M059J (cell line): Measurements from ENCODE around the gene HMGN5. TPM values are rescaled to one million over a fixed set of nuclear protein-coding genes. Genes with fewer than 3 reads are reported as not detected.

Source experiments
- DNase-seq: peaks from one replicate; pipeline ENCODE4 v3.0.0-alpha.2; 2012; ENCODE audit warnings: low read depth
- total RNA-seq: library from RNA; depleted of rRNA; stranded (reverse); fragments of >200 nt; shearing (Covaris generic); gene quantifications from 2 replicates; pipeline ENCODE4 v1.2.3, GENCODE V29; 2014; rRNA removed

Gene HMGN5, protein sequence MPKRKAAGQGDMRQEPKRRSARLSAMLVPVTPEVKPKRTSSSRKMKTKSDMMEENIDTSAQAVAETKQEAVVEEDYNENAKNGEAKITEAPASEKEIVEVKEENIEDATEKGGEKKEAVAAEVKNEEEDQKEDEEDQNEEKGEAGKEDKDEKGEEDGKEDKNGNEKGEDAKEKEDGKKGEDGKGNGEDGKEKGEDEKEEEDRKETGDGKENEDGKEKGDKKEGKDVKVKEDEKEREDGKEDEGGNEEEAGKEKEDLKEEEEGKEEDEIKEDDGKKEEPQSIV
- 3.1 and 3.7 TPM in 2 replicates for total RNA-seq

DNA sequence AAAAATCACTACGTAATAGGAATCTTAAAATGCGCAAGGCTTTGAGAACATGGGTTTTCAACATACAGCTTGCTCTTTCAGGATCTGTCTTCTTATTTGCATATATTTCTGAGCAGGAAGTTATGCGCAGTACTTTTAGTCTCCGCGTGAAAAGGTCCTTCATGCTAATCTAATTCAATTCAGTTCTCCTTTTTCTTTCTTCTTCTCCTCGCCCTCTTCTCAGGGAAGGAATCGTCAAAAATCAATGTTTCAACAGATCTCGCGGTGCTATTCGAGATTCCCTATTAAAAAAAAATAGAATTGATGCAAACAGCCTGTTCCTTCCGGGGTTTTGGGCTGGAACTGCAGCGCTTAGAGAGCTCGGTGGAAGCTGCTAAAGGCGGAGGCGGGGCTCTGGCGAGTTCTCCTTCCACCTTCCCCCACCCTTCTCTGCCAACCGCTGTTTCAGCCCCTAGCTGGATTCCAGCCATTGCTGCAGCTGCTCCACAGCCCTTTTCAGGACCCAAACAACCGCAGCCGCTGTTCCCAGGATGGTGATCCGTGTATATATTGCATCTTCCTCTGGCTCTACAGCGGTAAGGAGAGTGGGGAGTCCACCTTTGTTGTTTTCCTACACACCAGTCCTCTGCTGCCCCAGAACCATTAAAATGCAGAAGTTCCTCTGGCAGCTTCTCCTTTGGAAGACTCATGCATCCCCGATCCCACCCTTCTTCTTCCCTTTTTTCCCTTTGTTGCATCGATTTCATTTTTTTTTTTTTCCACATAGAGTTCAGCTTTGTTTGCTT, at the start of gene HMGN5, which contains the start of gene SH3BGRL:
HMGN5 (minus strand) TSS at position 243 of the 785 bp plus-strand sequence. CDS start 80,364 bp downstream, outside the sequence.
SH3BGRL (plus strand) TSS at position 432 of the 785 bp plus-strand sequence; CDS start at position 531, 99 bp downstream.
- DNase-seq = peak; percentile 91

DNA sequence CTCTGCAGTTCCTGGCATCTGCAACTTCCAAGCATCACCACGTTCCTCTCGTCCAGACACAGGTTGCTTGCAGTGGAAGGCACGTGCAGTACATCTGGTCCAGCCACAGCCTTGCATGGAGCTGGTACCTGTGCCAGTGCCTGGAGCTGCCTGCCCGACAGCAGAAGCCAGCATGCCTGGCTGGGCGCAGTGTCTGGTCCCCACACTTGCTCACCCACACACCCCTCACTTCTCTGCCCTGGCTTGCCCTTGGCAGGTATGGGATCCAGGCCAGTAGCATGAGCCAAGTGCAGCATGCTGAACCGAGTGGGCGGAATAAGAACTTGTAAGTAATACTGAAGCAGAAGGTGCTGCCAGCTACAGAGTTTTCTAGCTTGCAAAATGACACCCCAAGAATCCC, 40.0 kb upstream of the HMGN5 start:
- no peak for DNase-seq

DNA sequence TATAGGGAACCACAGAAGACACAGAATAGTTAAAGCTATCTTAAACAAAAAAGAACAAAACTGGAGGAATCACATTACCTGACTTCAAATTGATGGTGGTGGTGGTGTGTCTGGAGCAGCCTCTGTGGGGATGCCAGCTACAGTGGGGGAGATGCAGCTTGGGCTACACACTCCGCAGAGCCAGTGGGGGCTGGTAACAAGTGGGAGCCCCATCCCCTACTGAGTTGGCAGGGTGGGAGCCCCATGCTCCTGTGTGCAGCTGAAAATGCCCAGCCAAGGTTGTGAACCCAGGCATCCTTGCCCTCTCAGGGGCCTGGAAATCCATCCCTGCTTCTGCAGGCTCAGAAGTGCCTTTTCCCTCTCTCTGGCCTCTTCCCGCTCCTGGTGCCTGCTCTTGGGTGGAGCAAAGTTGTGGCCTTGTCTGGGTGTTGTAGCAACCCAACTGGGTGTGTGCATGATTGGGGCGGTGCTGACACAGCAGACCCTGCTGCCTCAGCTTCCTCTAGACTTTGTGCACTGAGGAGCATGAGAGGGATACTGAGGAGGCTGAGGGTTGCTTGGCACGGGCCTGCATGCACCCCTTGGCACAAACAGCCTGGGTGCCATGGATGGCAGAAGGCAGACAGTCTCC, 39.1 kb upstream of the HMGN5 start:
- DNase-seq = no peak

DNA sequence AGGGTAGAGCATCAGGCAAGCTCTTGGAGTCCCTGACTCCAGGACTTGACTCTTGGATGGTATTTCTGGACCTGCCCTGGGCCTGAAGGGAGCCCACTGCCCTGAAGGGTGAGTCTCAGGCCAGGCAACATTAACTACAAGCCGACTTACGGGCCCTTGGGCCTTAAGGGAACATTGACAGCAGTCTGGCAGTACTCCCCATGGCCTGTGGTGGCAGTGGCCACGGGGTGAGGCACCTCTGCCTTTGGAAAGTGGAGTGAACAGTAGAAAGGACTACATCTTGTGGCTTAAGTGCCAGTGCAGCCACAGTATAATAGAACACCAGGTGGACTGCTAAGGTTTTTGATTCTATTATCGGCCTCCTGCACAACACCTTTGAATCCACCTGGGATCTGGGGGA, 36.5 kb upstream of the HMGN5 start:
- no peak for DNase-seq

DNA sequence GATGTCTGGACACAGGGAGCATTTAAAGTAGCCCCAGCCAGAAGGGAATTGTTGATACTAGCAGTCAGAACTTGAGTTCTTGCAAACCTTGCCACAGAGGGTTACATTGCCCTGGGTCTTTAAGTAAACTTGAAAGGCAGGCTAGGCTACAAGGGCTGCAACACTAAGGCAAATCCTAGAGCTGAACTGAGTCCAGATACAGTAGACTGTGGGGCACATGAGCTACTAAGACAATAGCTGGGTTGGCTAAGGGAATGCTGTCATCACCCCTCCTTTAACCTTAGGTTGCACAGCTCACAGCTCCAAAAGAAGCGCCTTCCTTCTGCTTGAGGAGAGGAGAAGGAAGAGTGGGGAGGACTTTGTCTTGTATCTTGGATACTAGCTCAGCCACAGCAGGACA, 35.8 kb upstream of the HMGN5 start:
- DNase-seq = no peak

DNA sequence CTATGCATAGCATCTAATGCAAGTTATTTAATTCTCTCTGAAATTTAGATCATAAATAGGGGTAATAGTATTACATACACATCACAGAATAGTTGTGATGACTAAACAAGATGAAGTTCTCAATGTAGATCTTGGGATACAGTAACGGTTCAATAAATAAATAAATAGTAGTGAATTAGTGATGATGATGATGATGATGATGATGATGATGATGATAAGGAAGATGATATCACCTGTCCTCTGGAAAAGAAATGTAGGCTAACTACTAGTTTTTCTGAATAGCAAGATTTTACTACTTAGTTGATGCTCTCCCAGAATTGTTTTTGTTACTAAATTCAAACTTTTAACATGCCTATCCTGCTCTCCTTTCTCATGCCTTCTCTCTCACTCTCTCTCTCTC, 30.5 kb upstream of the HMGN5 start:
- no peak for DNase-seq

DNA sequence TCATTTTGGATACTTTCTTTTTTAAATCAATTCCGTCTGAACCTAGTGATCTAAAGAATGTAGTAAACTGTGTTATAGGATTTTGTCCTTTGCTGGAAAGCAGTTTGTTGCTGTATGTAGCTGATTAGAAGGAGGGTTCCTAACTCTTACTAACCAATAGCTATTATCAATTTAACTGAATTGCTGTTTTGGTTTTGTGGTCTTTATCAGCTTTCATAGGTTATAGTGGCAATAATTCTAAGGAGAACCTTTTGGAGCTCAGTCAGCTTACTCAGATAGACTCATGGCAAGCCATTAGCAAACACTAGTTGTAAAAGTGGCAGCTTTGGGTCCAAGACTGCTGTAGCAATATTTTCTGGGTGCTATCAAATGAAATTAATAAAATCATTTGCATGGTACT, 29.8 kb upstream of the HMGN5 start:
- no peak for DNase-seq

DNA sequence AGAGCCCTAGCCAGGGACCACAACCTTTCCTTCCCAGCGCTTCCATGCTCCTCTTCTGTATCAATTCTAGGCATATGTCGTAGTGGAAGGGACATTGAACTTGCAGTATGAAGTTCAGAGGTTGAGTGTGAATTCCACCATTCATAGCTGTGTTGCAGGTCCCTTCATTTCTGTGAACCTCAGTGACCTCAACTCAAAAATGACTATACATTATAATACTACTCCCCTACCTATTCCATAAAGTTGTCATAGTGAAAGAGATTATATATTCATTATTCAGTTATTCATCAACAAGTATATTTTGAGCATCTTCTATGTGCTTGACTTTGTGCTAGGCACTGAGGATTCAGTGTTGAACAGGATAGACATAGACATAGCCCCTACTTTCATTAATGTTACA, 28.2 kb upstream of the HMGN5 start:
- no peak for DNase-seq

DNA sequence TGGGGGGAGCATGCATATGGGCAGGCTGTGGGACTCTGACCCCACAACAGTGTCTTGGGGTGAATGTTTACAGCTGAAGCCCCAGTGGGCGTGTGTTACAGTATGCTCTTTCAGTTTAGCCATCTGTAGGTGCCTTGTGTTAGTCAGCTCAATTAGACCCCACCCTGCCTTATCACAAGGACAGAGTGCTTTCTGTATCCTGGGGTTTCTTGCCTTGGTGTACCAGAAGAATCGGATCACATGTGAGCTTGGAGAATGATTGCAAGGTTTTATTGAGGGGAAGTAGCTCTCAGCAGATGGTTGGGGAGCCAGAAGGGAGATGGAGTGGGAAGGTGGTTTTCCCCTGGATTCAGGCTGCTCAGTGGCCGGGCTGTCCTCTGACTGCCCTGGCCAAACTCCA, 27.5 kb upstream of the HMGN5 start:
- DNase-seq = no peak

DNA sequence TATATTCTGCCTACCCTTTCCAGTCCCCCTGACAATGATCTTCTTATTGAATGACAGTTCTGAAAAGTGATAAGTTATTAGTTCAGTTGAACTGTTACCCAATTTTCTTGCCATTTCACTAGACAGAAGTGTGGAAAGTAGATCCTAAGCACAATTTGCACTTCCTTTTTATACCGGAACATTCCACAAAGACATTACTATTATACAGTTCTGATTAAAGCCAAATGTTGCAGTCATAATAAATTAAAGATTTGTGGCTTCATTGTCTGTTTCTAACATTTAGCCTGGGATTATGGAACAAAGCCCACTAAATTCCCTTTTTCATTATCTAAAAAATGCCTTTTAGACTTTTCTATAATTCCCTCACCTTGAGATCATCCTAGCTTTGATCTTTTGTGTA, 14.0 kb upstream of the HMGN5 start:
- DNase-seq = no peak

DNA sequence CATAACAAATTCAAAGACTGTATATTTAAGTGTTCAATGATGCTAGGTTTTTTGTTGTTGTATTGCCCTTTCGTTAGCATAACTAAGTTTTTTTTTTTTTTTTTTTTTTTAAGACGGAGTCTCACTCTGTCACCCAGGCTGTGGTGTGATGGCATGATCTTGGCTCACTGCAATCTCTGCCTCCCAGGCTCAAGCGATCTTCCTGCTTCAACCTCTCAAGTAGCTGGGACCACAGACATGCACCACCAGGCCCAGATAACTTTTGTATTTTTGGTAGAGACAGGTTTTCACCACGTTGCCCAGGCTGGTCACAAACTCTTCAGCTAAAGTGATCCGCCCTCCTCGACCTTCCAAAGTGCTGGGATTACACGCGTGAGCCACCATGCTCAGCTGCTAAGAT, 7.2 kb upstream of the HMGN5 start:
- no peak for DNase-seq

DNA sequence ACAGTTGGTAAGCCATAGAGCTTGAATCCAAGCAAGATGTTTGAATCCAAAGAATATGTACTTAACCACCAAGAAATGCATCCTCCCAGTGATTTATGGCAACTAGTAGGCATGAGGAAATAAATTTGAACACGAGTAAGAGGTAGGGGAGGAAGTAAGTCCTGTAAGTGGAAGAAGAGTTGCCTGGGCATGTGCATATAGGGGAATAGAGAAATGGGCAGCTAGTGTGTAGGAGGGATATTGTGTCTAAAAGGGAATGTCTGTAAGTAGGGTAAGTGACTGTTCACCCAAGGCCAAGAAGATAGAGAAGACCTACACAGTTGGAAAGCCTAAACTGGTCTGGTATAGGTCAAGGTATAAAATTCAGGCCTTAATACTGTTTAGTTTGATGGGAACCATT, 4.8 kb upstream of the HMGN5 start:
- no peak for DNase-seq

DNA sequence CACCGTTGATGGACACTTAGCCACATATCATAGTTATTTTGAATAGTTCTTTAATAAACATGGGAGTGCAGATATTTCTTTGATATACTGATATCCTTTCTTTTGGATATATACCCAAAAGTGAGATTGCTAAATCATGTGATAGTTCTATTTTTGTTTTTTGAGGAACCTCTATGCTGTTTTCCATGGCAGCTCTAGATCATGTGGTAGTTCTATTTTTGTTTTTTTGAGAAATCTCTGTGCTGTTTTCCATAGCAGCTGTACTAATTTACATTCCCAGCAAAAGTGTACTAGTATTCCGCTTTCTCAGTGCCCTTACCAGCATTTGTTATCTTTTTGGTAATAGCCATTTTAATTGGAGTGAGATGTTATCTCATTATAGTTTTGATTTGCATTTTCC, 3.8 kb upstream of the HMGN5 start:
- DNase-seq = no peak

DNA sequence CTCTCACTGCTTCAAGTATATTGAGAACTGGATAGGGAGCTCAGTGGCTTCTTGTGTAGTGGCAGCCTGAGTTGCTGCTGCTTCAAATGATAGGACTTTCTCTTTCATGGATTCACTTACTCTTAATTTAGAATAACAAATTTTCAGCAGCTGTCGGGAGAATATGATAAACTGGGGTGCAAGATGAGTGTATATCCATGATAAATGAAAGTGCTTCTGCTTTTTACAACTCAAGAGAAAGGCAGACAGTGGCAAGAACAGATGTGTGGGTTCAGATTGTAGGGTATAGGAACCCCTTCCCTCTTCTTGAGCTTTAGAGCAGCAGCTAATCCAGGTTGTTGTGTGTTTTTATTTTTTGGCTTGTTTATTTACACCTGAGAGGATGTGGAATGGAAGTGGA, 1.2 kb upstream of the HMGN5 start:
- DNase-seq = no peak

DNA sequence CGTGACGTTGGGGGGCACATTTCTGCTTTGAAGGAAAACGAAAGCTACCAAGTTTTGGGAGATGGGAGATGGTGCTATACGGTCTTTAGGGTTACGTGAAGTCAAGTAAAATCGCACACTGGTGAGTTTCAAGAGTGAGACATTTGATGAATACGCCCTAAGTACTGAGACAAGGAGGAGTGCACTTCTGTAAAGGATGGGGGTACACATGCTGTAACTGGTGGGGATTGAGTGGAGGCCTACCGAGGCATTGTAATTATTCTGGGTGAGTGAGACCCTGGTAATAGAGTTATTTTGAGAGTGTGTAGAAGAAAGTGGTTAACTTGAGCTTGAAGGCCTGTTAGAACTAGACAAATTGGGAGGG, 725 bp upstream of the HMGN5 start:
- DNase-seq = peak; percentile 29

DNA sequence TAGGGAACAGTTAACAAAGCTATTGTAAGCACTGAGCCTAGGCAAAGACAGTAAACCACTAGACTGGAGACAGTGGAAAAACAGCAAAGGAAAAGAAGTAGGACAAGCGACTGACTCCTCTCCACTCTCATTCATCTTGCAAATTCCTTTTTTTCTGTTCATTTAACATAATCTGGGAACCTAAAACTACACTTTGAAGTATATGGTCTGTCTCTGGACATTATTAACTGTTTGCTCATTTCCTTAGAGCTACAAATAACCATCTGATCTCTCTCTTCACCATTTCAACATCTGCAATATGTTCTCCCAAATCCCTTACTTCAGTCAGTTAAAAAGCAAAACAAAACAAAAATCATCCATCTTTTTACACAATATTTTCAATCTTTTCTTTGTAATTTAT, 642 bp downstream of the HMGN5 start:
- DNase-seq = peak; percentile 9

DNA sequence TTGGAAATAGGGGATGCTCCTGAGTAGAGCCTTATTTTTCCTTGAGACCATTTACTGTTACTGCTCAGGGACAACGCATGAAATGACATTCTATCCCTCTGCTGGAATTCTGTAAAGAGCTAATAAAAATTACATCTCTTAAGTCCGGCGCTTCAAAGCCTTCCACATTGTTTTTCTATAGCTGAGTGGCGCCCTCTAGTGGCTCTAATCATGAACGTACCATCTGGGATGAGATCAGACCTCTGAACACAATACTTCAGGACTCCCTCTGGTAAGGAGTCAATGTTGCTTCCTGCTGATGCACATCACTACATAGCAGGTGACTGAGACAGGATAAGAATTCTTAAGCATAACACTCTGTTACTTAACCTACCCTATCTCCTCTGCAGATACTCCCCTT, 6.0 kb downstream of the HMGN5 start:
- peak; percentile 66 for DNase-seq

DNA sequence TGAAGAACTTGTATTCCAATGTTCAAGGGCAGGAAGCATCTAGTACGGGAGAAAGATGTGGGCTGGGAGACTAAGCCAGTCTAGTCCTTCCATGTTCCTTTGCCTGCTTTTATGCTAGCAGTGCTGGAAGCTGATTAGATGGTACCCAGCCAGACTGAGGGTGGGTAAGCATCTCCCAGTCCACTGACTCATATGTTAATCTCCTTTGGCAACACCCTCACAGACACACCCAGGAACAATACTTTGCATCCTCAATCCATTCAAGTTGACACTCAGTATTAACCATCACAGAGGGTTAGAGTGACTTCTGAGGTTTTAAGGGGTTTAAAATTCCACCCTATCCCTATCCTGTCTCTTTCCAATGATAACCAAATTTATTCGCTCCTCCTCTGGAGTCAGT, 6.5 kb downstream of the HMGN5 start:
- no peak for DNase-seq

DNA sequence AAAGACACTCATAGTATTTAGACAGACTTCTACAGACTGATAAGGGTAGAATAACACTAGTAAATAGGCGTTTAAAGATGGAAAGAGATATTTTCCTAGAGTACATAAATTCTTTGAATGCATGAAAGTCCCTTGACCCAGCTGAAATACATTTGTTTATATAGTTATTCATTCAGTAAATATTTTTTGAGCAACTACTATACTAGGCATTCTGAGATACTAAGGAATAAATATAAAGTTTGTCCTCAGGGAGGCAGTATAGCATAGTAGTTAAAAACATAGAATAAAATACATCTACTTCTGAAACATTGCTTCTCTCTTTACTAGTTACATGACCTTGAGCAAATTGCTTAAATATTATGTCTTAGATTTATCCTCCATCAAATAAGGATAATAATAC, 27.4 kb downstream of the HMGN5 start:
- DNase-seq = peak; percentile 18

DNA sequence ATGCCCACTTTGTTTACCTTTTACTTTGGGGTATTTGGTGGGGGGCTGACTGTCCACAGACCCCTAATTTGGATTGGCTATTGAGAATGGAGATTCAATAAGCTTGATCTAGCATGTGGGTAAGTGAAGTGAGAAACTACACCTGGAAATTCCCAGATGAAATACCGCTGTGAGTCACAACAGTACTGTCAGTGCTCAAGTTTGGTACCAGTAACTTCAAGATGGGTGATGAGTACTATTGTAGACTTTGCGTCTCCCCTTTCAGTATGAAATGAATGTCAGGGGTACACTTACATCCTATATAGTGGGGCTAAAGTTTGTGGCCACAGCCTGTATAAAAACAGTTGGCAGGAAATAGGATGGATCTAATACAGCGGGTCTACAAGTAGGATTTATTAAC, 33.3 kb downstream of the HMGN5 start:
- DNase-seq = no peak

DNA sequence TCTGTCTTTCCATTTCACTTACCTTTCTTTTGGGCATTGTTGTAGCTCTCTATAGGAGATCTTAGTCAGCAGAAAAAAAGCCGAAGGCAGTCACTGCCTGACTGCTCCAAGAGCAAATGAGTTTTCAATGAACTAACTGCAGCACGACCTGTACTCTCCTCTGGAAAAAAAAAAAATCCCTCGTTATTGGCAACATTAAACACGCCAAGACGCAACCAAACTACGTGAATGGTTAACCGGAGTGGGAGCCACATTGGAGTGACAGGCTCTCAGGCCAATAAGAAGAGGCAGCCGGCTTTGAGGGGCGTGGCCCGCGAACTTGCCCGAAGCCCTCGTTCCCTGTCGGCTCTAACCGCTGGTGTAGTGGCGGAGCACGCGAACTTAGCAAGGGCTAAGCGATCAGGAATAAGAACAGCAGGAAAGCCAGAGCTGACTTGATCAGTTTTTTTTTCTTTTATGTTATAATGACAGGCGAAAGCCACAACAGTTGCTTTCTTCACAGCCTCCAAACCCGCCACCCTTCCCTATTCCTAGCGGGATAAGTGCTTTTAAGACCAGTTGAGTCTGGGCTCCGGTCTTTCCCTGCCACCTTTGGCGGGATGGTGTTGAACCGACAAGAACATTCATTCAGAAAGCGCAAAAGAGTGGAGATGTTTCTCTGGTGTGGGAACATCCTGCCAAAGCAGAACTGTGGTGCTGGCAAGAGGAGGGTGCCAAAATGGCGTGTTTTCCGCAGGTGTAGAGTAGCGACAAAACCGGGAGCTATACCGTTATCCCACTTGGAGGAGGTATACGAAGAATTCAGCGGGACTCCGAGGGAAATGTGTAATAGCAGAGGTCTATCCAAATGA, 80.0 kb downstream of the HMGN5 start:
- peak; percentile 95 for DNase-seq

DNA sequence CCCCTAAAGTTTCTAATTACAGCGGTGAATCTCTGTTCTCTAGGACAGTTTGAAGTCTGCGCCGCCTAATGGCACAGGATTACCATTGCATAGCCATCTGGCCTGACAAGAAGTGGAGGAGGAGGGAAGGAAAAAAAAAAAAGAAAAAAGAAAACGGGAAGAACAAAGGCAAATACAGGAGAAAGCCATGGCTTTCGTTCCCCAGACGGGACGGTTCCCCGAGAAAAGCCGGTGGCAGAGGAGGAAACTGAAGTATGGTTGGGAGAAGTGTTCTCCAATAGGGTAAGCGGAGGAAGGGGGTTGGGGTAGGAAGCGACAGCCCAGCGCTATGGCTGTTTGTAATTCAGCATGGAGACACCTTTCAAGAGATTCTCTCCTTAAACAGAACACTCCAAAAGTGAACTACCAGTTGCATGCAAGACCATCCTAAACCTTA, 80.8 kb downstream of the HMGN5 start:
- peak; percentile 72 for DNase-seq
